Vagina (tissue), 2 donors: ENCODE results near the gene GABRB3.

Source experiments
- CTCF ChIP-seq, 3 experiments: fragments of 450-650 bp in 2 of 3; fragments of 200-600 bp in 1 of 3; sonication (generic) in 1 of 3; IDR thresholded peaks; one replicate each; pipeline ENCODE4 v1.5.1; 2017 to 2019; ENCODE audit warnings: antibody characterized with exemption in 3 of 3, mild to moderate bottlenecking in 2 of 3, moderate library complexity in 2 of 3
- POLR2A ChIP-seq, 2 donors: fragments of 450-650 bp; IDR thresholded peaks; one replicate each; pipeline ENCODE4 v1.6.1; 2017; ENCODE audit warnings: antibody characterized with exemption in 2 of 2, mild to moderate bottlenecking in 2 of 2, moderate library complexity in 2 of 2

GRCh38 chr15:26537663-26538062, 235.2 kb downstream of the GABRB3 start:
- TF ChIP-seq CTCF (IDR thresholded peaks at IDR 0.05) (no peak), POLR2A (IDR thresholded peaks at IDR 0.05) (no peak)
